GM21515 (cell line): ENCODE measurements around the gene NPM1.
"Not testable (repeated sequence)": the region's sequence is repeated elsewhere in the genome, so short reads cannot be mapped to it uniquely, and the experiment has no call there.

ENCODE experiments used
- ATAC-seq: cut with Tn5 transposase; IDR thresholded peaks from one replicate; pipeline ENCODE4 v1.9.1; 2021; ENCODE audit not compliant: unreplicated experiment

The NPM1 gene, protein sequence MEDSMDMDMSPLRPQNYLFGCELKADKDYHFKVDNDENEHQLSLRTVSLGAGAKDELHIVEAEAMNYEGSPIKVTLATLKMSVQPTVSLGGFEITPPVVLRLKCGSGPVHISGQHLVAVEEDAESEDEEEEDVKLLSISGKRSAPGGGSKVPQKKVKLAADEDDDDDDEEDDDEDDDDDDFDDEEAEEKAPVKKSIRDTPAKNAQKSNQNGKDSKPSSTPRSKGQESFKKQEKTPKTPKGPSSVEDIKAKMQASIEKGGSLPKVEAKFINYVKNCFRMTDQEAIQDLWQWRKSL

DNA sequence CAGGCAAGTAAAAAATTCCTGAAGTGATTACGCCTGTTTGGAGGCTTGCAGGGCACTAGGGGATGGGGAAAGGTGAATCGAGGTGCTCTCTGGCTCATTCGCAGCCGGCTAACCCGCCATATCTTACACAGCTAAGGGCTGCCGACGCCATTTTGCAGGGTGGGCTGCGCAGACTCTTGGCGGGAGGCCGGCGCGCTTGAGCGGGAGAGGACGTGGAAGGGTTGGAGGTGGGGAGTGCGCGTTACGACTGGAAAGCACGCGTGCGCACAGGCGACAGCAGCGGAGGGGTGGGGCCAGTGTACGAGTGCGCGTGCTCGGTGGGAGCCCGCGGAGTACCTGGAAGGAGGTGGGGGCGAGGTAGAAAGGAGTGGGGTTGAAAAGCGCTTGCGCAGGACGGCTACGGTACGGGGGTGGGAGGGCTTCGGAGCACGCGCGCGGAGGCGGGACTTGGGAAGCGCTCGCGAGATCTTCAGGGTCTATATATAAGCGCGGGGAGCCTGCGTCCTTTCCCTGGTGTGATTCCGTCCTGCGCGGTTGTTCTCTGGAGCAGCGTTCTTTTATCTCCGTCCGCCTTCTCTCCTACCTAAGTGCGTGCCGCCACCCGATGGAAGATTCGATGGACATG, at the start of gene NPM1:
NPM1 (plus strand) TSS at position 505 of the 625 bp plus-strand sequence; CDS start at position 605, 100 bp downstream.
- peak; percentile 83 for ATAC-seq

DNA sequence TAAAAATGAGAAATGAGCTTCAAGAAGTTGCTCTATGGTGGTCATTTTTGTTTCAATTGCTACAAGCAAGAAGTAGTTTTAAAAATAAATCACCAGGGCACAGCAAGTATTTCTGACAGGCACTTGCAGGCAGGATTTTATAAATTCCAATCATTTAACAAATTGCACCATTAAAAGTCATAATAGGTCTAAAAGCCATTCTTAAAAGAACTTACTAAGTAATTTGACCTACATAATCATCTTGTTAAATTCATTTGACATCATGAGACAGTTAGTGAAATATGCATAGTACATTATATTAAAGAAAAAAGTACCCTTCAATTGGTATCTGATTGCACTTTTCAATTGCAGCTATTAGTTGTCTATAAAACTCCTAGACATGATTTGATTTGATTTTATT, 47.6 kb upstream of the NPM1 start:
- ATAC-seq = no peak

DNA sequence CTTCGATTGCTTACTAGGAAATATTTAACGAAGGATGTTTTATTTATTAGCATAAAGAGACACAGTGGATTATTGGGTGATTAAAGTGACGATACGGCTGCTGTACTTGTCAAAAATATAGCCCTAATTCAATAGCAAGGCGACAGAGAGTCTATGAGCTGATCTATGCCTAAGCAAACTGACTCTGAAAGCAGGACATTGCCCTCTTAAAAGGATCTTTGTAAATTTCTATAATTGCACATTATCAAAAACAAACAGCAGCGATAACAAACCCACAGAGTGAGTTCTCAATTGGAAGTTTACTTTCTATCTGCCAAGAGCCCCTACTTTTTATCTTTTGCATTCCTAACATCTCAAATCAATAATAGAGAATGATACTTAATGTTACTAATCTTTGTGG, 47.2 kb upstream of the NPM1 start:
- no peak for ATAC-seq

DNA sequence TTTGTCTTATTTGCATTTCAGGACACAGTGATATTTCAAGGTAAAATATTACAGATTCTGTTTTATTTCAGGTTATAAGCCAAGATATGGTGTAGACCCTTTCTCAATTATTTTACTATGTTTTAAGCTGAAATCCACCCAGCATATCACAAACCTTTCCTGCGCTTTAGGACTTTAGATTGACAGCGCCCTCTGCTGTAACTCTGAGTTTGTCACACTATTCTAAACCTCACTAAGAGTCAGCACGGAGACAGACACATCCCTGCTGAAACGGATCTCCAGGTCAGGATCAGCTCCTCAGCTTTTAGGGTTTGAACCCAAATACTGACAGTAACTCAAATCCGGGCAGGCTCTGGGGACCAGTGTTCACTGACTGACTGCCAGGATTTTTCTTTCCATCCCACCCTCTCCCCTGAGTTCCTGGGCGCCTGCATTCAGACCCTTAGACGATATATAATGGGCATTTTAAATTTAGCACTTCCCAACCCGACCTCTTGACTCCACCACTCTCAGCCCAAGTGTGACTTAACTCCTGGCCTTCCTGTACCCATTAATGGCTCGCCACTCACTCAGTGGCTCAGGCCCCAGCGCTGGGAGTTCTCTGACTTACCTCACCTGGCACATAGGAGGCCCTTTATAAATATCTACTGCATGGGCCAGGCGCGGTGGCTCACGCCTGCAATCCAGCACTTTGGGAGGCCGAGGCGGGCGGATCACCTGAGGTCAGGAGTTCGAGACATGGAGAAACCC, 45.1 kb upstream of the NPM1 start:
- ATAC-seq = no peak

DNA sequence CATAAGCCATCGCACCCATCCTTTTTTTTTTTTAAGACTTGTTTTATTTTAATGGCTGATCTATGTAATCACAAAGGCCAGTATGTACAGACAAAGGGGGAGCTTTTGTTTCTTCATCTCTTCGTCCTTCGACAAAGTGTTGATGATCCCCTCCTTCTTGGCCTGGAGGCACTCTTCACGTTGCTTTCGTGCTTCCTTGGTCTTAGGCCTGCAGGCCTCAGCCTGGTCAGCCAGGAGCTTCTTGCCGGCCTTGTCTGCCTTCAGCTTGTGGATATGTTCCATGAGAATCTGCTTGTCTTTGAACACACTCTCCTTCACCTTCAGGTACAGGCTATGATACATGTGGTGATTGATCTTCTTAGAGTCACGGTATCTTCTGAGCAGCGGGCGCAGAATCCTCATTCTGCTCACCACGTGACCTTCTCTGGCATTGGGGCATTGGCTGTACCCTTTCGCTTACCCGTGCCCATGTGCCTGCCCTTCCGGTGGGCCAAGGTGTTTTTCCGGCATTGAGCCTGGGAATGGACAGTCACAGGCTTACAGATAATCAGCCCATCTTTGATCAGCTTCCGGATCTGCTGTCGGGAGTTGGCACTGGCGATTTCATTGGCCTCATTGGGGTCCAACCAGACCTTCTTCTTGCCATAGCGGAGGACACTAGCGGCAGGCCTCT, 42.6 kb upstream of the NPM1 start:
- no peak for ATAC-seq

DNA sequence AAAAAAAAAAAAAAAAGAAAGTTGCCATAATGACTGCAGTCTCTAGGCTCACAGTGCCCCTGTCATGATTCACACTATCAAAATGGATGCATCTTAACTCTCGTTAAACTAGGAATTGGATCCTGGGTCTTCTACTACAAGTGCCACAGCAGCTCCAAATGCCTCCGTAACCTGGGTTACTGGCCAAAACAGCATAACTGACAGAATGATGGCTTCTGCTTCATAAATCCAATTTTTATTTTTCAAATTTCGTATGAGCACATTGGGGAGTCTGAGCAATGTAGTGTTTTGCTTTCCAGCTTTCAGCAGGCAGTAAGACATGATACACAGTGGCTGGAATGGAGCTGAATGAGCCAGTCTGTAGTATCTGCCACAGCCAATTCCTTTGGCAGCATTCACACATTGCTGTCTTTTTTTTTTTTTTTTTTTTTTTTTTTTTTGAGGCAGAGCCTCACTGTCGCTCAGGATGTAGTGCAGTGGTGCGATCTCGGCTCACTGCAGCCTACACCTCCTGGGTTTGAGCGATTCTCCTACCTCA, 36.0 kb upstream of the NPM1 start:
- ATAC-seq = no peak

DNA sequence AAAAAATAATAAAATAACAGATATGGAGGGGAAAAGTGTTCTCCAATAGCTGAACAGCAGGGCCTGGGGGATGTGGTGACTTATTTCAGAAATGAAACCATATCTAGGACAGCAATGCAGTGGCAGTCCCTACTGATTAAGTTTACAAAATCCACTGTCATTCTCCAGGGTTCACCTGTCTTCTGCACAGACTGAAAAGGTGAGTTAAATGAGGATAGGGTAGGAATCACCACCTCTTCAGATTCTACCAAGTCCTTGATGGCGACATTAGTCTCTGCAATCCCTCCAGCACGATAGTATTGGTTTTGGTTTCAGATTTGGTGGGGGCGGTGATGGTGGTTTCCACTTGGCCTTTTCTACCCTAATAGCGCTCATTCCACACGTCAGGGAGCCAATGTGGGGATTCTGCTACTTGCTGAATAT, 32.3 kb upstream of the NPM1 start:
- peak; percentile 97 for ATAC-seq

DNA sequence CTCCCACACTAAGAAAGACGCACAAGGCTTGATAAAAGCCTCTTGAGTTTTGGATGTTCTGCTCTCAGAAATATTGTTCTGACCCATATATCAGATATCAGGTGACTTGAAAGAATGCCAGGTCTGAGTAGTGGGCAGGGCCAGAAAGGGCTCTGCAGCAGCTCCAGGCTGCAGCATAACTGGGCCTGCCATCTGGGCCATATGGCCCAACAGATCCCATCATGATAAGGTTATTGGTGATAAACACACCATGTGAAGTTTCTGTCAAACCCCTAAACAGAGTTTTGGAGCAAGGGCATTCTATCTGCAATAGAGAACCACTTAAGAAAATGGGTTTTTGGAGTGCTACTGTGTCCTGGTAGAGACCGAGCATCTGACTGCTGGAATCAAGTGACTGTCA, 29.8 kb upstream of the NPM1 start:
- no peak for ATAC-seq

DNA sequence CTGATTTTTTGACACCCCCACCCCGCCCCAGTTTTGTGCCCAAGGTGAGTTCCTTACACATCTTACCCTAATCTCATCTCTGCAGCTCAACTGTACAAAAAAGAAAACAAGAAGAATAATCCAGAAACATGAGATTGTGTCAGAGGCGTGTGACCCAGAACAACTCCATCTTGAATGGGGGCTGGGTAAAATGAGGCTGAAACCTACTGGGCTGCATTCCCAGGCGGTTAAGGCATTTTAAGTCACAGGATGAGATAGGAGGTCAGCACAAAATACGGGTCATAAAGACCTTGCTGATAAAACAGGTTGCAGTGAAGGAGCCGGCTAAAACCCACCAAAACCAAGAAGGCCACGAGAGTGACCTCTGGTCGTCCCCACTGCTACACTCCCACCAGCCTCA, 26.5 kb upstream of the NPM1 start:
- ATAC-seq = not testable (repeated sequence)

DNA sequence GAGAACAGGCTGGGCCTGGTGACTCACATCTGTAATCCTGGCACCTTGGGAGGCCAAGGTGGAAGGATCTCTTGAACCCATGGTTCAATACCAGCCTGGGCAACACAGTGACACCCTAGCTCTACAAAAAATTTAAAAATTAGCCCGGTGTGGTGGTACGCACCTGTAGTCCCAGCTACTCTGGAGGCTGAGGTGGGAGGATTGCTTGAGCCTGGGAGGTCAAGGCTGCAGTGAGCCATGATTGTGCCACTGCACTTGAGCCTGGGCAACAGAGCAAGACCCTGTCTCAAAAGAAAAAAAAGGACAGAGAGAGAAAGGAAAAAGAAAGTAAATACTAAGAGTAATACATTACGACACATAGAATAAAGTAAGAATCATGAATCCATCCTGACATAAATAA, 24.4 kb upstream of the NPM1 start:
- not testable (repeated sequence) for ATAC-seq

DNA sequence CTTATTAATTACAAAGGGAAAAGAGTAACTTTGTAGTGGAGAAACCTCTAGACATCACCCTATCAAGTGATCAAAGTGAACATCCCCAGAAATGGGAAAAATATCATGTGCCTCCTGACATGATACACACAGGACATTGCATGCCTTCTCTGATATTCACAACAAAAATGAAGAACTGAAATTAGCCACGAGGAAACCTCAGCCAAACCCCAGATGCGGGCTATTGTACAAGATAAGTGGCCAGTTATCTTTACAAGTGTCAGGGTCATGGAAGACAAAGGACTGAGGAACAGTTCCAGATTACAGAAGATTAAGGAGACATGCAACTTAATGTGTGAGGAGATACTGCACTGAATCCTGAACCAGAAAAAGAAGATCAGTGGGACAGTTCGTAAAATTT, 23.8 kb upstream of the NPM1 start:
- ATAC-seq = no peak

DNA sequence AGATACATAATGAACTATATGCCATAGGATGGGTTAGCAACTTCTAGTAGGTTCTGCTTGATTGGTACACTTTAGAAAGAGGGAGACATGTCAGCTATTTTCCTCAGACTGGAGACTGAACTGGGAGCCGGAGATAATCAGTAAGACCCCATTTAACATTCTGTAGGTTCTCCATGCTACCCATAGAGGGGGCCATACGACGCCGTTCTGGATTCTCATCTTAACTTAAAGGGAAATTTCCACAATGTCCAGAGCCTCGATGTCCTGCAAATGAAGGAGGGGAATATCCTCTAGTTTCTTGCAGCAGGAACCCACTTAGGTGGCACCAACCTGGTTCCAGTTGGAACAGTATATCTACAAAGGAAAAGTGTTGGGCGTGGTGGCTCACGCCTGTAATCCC, 22.3 kb upstream of the NPM1 start:
- no peak for ATAC-seq

DNA sequence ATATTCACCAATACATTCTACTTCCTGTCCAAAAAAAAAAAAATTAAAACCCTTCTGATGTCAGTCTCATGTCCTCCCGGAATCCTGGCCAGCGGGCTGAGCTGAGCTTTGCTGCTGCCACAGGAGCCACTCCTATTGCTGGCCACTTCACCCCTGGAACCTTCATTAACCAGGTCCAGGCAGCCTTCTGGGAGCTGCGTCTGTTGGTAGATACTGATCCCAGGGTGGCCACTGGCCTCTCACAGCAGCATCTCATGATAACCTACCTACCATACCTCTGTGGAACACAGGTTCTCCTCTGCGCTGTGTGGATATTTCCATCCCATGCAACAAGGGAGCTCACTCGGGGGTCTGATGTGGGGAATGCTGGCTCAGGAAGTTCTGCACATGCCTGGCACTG, 21.0 kb upstream of the NPM1 start:
- no peak for ATAC-seq

DNA sequence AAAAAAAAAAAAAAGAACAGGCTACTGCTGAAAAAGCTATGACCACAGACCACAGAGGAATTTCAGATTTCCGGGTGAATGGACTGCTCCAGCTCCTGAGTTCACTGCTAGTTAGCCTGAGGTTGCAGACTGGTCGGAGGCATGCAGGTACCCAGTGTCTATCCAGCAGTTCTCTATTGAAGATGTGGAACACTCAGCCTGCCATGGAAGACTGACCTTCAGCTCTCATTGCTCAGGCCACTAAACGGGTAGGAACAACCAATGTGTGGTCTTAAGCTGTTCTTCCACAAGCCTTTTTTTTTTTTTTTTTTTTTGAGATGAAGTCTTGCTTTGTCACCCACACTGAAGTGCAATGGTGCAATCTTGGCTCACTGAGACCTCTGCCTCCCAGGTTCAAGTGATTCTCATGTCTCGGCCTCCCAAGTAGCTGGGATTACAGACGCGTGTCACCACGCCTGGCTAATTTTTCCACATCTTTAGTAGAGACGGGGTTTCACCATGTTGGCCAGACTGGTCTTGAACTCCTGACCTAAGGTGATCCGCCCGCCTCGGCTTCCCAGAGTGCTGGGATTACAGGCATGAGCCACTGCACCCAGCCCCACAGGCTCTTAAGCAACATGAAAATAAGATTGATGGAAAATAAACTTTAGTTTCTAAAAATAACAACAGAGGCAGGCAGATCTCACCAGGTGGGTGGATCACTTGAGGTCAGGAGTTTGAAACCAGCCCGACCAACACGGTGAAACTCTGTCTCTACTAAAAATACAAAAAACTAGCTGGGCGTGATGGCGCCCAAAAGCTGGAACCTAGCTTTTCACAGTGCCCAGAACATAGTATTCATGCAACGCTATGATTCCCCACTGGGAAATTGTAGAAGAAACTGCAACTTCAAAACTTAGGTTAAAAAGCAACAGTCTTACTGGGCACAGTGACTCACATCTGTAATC, 20.0 kb upstream of the NPM1 start:
- ATAC-seq = no peak

DNA sequence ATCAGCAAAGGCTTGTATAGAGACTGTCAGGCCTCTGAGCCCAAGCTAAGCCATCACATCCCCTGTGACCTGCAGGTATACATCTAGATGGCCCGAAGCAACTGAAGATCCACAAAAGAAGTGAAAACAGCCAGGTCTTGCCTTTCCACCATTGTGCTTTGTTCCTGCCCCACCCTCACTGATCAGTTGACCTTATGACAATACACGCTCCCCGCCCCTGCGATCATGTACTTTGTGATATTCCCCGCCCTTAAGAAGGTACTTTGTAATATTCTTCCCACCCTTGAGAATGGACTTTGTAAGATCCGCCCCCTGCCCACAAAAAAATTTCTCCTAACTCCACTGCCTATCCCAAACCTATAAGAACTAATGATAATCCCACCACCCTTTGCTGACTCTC, 18.6 kb upstream of the NPM1 start:
- no peak for ATAC-seq

DNA sequence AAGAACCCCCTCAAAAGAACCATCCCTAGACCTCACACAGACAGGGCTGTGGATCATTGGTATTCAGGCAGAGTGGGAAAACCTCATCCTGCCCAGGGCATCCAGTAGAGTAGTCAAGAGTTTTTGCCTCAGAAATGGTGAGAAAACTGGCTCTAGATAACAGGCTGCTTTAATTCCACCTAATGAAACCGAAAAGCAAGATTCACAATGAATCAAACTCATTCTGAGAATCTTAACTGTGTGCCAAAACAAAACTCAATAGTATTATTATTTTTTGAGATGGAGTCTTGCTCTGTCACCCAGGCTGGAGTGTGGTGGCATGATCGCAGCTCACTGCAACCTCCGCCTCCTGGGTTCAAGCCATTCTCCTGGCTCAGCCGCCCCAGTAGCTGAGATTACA, 17.8 kb upstream of the NPM1 start:
- no peak for ATAC-seq

DNA sequence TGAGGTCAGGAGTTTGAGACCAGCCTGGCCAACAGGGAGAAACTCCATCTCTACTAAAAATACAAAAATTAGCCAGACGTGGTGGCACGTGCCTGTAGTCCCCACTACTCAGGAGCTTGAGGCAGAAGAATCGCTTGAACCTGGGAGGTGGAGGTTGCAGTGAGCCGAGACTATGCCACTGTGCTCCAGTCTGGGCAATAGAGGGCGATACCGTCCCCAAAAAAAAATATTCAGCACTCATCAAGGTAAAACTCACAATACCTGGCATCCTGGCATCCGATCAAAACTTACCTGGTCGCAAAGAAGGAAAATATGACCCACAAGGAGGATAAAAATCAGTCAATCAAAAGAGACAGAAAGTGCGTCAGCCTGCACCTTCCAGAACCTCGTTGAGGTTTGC, 16.8 kb upstream of the NPM1 start:
- ATAC-seq = not testable (repeated sequence)

DNA sequence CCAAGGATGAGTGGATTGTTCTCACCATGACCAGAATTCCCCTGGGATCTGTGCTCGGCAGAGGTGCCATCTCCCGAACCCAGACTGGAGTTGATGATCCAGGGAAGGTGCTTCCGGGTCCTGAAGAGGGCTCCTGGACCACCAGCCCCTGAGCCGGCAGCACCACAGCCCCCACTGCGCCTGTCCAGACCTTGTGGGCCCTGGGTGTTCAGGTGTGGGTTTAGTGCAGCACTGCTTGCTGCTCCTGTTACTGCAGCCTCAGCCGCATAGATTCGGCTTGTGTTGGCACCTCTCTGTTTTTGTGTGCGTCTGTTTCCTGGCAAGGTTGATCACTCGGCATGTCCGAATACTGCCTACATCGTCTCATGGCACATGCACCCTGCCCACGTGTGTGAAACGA, 16.3 kb upstream of the NPM1 start:
- ATAC-seq = no peak

DNA sequence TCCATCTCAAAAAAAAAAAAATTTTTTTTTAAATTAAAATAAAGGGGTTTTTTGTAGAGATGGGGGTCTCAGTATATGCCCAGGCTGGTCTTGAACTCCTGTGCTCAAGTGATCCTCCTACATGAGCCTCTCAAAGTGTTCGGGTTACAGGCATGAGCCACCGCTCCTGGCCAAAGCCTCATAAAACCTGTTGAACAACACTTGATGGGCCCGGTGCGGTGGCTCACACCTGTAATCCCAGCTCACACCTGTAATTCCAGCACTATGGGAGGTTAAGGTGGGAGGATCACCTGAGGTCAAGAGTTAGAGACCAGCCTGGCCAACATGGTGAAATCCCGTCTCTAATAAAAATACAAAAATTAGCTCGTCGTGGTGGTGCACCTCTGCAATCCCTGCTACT, 7.7 kb upstream of the NPM1 start:
- no peak for ATAC-seq

DNA sequence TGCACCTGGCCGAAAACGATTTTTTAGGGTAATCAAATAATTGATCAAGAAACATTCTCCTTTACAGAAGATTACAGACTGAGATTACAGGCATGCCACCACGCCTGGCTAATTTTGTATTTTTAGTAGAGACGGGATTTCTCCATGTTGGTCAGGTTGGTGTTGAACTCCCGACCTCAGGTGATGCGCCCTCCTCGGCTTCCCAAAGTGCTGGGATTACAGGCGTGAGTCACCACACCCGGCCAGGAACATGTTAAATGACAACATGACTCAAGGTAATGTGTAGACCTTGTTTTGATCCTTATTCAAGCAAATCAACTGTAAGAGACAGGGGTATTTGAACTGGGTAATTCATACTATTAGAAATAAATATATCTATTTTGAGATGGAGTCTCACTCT, 3.2 kb upstream of the NPM1 start:
- ATAC-seq = not testable (repeated sequence)
